NCI-H524 (cell line): Measurements from ENCODE around the gene PAPSS2.
"Not testable (repeated sequence)": the region's sequence is repeated elsewhere in the genome, so short reads cannot be mapped to it uniquely, and the experiment has no call there.

Experiments used
- DNase-seq, 2 experiments: peaks; one replicate each; lab custom pipeline; 2025; lab: John Stamatoyannopoulos, UW

Gene PAPSS2

DNA sequence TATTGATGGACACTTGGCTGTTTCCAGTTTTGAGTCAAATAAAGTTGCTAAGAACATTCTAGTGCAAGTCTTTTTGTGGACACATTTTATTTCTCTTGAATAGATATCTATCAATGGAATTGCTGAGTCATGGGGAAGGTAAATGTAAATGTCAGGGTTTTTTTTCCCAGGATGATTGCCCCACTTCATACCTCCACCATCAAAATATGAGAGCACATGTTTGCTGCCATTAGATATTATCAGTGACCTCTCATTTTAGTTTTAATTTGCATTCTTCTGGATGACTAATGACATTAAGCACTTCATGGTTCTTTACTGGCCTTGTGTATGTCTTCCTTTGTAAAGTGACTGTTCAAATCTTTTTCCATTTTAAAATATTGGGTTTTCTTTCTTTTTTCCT lies 45.7 kb downstream of the PAPSS2 start:
- no peak for DNase-seq

DNA sequence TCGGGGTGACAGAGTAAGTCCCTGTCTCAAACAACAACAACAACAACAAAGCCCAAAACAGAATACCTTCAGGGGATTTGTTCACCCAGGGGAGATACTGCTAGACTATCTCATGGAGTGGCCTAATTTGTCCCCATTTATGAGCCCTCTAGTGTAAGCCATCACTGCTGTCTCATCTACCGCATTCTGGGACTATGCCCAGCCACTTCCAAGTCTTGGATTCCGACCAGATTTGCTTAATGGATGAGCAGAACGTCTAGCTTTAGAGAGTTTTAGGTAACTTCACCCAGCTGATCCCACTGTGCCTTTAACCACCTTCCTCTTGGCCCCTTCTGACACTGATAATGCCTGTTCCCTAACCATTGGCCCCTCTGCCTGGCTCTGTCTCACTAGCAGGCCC lies 47.1 kb downstream of the PAPSS2 start:
- DNase-seq = no peak

DNA sequence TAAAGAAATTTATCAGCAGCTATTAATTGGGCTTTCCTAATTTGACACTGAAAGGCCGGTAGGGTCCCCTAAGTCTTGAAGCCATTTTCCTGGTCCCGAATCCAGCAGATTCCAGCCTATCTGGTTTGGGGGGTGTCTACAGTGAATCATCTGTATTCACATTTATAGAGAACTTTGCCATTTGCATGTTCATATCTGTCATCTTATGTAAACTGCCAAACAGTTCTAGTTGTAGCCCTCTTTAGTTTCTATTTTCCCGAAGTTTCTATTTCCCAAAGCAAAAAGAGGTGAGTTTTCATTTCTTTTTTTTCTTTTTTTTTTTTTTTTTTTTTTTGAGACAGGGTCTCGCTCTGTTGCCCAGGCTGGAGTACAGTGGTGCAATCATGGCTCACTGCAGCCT lies 47.6 kb downstream of the PAPSS2 start:
- DNase-seq = no peak

DNA sequence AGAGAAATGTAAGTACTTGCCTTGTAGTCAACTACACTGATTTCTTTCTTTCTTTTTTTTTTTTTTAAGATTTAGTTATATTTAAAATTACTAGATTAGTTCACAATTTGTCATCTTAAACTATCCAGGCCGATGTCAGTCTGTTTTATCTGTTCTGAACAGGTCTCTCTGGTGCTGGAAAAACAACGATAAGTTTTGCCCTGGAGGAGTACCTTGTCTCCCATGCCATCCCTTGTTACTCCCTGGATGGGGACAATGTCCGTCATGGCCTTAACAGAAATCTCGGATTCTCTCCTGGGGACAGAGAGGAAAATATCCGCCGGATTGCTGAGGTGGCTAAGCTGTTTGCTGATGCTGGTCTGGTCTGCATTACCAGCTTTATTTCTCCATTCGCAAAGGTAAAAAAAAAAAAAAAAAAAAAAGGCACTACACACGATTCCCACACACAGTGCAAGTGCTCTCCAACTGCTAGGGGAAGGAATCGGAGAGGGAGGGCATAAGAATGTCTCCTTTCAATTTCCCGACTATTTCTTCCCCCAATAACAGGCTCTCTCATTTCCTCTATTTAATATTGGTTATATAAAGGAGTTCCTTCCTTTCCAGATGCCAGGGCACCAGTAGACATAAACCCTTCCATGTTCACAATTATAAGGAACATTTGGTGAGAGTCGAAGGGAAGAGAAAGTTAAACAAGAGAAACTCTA lies 53.4 kb downstream of the PAPSS2 start:
- DNase-seq = no peak

DNA sequence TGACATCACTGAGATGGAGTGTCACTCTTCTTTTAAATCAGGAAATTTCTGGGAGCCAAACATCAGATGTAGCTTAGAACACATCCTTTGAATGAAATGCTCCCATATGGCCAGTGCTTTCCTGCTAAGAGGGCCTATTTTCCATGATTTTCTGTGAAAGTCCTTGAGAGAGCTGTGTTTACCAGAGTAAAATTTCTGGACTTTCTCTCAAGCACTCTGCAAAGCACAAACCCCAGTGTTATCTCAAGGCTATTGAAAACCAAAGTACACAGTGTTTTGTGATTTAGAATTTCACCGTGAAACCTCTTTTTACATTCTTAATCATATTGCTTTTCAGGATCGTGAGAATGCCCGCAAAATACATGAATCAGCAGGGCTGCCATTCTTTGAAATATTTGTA lies 54.0 kb downstream of the PAPSS2 start:
- DNase-seq = no peak

DNA sequence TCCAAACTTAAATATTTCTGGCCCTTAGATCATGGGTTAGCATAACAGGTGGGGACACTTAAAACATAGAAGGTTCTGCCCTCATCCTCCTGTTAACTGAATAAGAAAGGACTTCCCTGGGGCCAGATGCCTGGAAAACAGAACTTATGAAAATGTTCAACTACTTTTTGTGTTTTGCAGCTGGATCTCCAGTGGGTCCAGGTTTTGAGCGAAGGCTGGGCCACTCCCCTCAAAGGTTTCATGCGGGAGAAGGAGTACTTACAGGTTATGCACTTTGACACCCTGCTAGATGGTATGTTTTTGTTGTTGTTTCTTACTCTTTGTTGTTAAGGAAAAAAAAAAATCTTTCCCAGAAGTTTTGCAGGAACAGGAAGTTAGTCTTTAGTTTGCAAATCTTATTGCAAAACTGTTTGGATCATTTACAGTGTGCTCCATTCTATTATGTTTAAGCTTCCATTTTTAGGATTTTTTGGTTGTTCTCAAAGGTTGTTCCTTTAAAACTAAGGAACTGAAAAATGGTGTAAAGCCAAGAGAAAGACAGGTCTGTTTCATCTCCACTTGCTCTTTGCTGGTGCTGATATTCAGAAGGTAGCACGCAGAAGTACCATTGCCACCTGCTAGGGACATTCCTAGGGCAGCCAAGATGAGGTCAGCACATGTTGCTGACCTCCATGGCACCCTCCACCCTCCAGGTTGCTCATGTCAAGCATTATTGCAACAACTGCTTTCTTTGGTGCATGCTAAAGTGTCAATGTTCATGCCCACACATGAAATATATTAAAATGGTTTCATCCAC lies 56.1 kb downstream of the PAPSS2 start:
- no peak for DNase-seq

DNA sequence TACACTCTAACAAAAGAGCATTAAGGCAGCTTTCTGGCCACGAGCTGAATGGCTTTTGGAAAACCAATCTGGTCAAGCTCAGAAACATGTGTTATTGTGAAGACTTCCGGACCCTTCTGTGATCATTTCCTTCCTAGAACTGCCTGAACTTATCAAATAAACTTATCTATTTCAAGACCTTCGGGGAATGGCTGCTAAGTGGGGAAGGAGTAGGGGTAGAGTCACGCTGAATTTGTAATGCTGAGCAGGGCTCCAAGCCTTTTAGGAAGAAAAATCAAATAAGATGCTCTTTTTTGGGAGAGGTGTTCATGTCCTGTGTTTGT lies 56.6 kb downstream of the PAPSS2 start:
- DNase-seq = no peak

DNA sequence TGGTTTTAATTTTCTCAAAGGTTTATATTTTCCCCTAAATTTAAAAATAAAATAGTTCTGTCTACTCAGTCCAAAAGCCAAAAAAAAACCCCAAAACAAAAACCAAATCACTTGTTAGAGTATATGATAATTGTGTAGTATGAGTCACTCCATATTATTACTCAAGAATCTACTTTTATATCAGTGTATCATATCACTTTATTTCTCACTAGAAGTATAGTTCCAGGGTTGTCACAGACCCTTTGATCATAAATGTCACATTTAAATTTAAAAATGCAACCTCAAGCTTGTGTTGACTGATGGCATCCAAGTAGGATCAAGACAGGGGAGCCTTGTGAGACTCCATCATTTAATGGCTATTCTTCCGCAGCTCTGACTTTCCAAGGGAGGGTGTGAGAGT lies 61.0 kb downstream of the PAPSS2 start:
- DNase-seq = no peak

- no peak for DNase-seq
These were observed 62.1 kb downstream of the PAPSS2 start for GRCh38 chr10:87721781-87722180.

GRCh38 chr10:87722716-87723115 lies 63.0 kb downstream of the PAPSS2 start:
- no peak for DNase-seq

- DNase-seq = no peak
These were observed 63.8 kb downstream of the PAPSS2 start for GRCh38 chr10:87723500-87723899.

DNA sequence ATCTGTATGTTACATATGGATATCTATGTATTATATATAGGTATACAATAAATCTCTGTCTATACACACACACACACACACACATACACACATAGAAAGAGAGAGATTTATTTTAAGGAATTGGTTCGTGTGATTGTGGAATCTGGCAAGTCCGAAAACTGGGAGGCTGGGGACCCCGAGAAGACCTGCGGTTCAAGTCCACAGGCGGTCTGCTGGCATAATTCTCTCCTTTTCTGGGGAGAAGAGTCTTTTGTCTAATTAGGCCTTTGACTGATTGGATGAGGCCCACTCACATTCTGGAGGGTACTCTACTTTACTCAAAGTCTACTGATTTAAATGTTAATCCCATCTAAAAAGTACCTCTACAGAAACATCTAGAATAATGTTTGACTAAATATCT lies 65.1 kb downstream of the PAPSS2 start:
- no peak for DNase-seq

- DNase-seq = no peak
These were observed 70.3 kb downstream of the PAPSS2 start for GRCh38 chr10:87729940-87730339.

DNA sequence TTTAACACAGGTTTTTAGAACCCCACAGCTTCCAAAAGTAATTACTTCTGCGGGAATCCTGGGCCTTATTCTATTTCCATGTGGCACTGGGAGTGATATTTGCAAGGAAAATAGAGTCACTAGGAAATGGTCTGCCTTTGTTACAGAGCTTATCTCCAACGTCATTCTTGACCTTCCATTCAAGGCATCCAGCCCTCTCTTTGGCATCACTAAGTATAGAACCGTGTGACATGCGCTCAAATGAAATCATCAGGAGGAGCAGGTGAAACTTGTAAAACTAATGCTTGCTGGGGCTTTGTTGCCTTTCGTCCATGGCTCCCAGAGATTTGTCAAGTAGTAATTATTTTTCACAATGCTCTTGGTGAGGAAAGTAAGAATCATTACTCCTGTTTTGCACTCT lies 73.4 kb downstream of the PAPSS2 start:
- DNase-seq = no peak

DNA sequence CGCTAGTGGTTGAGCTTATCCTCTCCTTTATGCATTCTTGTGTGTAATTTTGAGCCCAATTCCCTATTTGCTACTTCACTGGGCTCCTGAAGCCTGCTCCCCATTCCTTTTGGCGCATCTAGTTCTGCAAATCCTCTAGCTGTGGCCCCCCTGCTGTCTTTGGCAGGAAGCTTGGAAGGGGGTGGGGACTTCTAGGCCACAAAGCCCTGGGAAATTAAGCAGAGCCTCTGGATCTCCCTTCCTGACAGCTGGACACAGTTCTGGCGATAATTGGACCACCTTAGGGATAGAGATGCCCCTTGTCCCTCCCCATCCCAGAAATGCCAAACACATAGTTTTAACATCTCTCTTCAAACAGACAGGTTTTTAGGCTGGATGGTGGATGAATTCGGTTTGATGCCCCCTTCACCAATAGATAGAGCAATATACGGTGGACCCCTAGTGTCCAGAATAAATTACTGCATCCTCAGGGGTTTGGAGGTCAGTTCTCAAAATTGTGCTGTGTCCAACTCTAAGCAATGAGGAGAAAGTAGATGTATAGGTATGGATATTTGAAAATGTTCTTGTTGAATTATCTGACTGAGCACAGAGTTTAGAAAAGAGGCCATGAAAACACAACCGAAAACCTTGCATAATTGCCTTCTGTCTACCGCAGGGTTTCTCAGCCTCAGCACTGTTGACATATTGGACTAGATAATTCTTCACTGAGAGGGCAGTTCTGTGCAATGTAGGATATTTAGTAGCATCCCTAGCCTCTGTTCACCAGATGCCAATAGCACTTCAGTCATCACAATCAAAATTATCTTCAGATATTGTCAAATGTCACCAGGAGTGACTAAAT lies 75.5 kb downstream of the PAPSS2 start:
- DNase-seq = peak; percentile 4 to 29

- DNase-seq = not testable (repeated sequence)
These were observed 78.6 kb downstream of the PAPSS2 start for GRCh38 chr10:87738253-87738652.

DNA sequence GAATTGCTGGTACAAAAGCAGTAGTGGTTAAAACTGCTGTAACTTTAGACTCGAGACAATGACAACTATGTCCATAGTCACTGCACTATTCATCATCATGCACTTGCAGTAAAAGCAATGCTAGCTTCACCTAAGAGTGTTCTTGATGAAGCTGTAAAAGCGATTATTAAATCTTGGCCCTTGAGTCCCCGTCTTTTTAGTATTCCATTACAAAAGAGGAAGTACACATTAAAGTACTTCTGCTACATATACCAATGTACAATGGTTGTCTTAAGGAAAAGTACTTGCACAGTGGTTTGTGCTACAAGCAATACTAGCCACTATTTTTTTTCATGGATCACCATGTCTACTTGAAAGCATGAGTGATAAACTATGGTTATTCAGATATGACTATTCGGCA lies 80.0 kb downstream of the PAPSS2 start:
- DNase-seq = no peak

DNA sequence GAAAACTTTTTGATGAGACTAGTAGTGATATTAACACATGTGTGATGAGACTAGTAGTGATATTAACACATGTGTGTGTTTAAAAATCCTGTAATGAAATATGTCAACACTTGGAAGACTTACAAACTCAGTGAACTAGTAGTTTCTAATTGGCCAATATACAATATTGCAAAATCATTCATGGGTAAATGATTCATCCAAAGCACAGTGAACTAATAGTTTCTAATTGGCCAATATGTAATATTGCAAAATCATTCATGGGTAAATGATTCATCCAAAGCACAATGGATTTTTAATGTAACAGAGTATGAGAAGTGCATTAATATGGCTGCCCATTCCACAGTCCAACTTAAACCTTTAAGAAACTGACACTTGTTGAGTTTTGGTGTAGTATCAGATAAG lies 80.6 kb downstream of the PAPSS2 start:
- DNase-seq = no peak

DNA sequence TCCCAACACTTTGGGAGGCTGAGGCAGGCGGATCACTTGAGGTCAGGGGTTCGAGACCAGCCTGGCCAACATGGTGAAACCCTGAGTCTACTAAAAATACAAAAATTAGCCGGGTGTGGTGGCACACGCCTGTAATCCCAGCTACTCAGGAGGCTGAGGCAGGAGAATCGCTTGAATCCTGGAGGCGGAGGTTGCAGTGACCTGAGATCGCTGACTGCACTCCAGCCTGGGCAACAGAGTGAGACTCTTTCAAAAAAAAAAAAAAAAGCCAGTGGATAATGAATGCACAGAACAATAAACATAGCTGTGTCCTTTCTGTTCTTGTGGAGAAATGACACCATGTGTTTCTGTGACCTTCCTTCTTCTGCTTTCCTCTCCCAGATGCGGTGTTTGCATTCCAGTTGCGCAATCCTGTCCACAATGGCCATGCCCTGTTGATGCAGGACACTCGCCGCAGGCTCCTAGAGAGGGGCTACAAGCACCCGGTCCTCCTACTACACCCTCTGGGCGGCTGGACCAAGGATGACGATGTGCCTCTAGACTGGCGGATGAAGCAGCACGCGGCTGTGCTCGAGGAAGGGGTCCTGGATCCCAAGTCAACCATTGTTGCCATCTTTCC lies 83.4 kb downstream of the PAPSS2 start:
- not testable (repeated sequence) for DNase-seq

GRCh38 chr10:87744606-87745005 lies 84.9 kb downstream of the PAPSS2 start:
- no peak for DNase-seq

DNA sequence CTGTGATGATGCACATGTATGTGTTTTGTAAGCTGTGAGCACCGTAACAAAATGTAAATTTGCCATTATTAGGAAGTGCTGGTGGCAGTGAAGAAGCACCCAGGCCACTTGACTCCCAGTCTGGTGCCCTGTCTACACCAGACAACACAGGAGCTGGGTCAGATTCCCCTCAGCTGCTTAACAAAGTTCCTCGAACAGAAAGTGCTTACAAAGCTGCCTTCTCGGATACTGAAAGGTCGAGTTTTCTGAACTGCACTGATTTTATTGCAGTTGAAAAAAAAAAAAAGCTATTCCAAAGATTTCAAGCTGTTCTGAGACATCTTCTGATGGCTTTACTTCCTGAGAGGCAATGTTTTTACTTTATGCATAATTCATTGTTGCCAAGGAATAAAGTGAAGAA lies 87.2 kb downstream of the PAPSS2 start:
- DNase-seq = no peak

GRCh38 chr10:87748244-87748643 lies 88.6 kb downstream of the PAPSS2 start:
- DNase-seq = not testable (repeated sequence)
